ENCODE data around the gene DGCR8. TPM values are rescaled to one million over a fixed set of nuclear protein-coding genes. Genes with fewer than 3 reads are reported as not detected.
"Not testable (repeated sequence)": the region's sequence is repeated elsewhere in the genome, so short reads cannot be mapped to it uniquely, and the experiment has no call there.

Gene DGCR8
- total RNA-seq, 1 donor from 2014 or later, result 26.5 TPM

DNA sequence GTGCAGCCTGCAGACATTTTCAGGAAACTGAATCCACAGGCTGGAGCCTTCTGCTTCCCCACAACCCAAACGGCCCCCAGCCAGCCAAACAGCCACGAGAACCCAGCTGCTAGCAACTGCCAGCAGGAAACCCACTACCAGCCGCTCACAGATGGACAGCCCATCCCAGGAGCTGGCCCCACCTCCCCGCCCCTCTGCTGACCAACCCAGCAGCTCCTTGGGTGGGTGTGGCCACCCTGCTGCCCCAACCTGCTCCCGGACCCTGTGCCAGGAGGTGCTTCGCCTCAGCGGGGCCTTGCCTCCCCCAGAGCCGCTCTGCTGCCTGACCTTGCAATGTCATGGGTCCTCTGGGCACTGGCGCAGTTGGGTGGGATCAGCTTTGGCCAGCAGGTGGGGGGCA is 79.0 kb downstream of the DGCR8 start:
- no peak overlapping the region for H3K4me3 ChIP-seq (ENCODE audit: low read depth, low read length)
- DNase-seq (ENCODE audit: low read depth), result no peak
- TF ChIP-seq, protein P1, sequence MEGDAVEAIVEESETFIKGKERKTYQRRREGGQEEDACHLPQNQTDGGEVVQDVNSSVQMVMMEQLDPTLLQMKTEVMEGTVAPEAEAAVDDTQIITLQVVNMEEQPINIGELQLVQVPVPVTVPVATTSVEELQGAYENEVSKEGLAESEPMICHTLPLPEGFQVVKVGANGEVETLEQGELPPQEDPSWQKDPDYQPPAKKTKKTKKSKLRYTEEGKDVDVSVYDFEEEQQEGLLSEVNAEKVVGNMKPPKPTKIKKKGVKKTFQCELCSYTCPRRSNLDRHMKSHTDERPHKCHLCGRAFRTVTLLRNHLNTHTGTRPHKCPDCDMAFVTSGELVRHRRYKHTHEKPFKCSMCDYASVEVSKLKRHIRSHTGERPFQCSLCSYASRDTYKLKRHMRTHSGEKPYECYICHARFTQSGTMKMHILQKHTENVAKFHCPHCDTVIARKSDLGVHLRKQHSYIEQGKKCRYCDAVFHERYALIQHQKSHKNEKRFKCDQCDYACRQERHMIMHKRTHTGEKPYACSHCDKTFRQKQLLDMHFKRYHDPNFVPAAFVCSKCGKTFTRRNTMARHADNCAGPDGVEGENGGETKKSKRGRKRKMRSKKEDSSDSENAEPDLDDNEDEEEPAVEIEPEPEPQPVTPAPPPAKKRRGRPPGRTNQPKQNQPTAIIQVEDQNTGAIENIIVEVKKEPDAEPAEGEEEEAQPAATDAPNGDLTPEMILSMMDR (conservative IDR thresholded peaks at IDR 0.05; ENCODE audit: low read depth, low read length), result no peak

DNA sequence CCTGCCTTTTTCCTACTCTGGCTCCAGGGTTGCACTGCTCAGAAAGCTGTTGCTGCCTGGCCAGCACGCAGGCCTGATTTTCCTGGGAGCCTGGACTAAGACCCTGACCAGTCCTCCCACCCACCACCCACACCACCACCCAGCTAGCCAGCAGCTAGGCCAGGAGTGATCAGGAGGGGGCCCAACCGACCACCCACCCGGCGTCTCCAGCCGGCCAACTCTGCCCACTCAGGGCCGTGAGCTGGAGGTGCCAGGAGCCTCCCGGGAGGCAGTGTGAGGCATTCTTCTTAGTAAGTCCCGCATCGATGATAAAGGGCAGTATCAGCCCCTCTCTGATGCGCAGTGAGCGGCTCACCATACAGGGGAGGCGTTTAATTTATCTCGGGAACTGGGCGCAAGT is 79.5 kb downstream of the DGCR8 start:
- DNase-seq (ENCODE audit: low read depth); H3K4me3 ChIP-seq (ENCODE audit: low read depth, low read length): not testable (repeated sequence)

DNA sequence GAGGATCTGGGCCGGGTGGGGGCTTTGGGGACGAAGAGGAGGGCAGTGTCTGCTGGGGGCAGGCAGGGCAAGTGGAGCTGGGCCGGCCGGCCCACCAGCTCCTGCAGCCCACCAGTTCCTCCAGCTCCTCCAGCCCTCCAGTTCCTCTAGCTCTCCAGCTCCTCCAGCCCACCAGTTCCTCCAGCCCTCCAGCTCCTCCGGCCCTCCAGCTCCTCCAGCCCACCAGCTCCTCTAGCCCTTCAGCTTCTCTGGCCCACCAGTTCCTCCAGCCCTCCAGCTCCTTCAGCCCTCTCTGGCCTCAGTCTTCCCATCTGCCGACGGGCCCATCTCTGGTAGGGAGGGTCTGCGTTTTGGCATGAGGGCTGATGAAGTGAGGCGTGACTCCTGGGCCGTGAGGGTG is 80.0 kb downstream of the DGCR8 start:
- DNase-seq (ENCODE audit: low read depth), result no peak
- TF ChIP-seq, protein P1 (conservative IDR thresholded peaks at IDR 0.05; ENCODE audit: low read depth, low read length), result no peak
- no peak overlapping the region for H3K4me3 ChIP-seq (ENCODE audit: low read depth, low read length)

Other genes starting within 250 kb of the DGCR8 start
- gene GNB1L, start 225.4 kb upstream of the DGCR8 start, total RNA-seq, result 11.5 and 23.3 TPM in 2 replicates
- gene RTL10, start 225.4 kb upstream of the DGCR8 start, total RNA-seq, result 10.5 and 15.9 TPM in 2 replicates
- 233 and 272 TPM in 2 replicates for gene COMT, start 138.5 kb upstream of the DGCR8 start, total RNA-seq
- 5.8 and 34.7 TPM in 2 replicates for gene TXNRD2, start 138.4 kb upstream of the DGCR8 start, total RNA-seq
- 53.2 and 109 TPM in 2 replicates for gene ARVCF, start 63.4 kb upstream of the DGCR8 start, total RNA-seq
- gene TANGO2, start 59.1 kb upstream of the DGCR8 start, total RNA-seq, result 14.8 and 30.0 TPM in 2 replicates
- gene RANBP1, start 35.9 kb downstream of the DGCR8 start, total RNA-seq, result 1,034 and 1,401 TPM in 2 replicates
- gene TRMT2A, start 37.0 kb downstream of the DGCR8 start, total RNA-seq, result 21.3 and 52.7 TPM in 2 replicates
- gene ZDHHC8, start 51.6 kb downstream of the DGCR8 start, total RNA-seq, result 14.8 and 37.8 TPM in 2 replicates
- 0.36 TPM in 1 of 2 replicates, not detected in the other for gene CCDC188, start 70.8 kb downstream of the DGCR8 start, total RNA-seq
- 12.1 and 18.6 TPM in 2 replicates for gene RTN4R, start 188.1 kb downstream of the DGCR8 start, total RNA-seq
- 56.9 and 65.2 TPM in 2 replicates for gene DGCR6L, start 239.8 kb downstream of the DGCR8 start, total RNA-seq